NCI-H1092 treated with DMSO at 0.1 percent for 48 hours (cell line): ENCODE results near the gene KRT83.

Experiments used
- DNase-seq: peaks from one replicate; lab custom pipeline; 2025; lab: John Stamatoyannopoulos, UW

Gene KRT83

DNA sequence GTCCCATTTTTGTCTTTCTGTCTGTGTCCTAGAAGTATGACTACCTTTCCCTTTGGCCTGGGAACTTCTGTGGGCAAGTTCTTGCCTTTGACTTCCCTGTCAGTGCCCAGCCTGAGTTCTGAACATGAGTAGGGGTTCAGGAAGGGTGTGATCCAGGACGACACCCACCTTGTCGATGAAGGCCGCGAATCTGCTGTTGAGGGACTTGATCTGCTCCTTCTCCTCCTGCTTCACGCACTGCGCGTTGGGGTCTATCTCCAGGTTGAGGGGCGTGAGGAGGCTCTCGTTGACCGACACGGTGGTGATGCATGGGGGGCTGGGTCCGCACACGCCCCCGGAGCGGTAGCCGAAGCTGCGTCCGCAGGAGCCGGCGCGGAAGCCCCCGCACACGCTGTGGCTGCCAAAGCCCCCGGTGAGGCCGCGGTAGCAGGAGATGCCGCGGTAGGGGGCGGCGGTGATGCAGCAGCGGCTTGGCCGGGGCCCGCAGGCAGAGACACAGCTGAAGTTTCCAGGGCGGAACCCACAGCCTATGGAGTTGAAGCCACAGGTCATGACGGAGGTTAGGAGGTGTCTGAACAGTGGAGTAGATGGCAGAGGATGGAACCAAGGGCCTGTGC, at the start of gene KRT83:
Gene KRT83 (minus strand): TSS at position 615 of the 617 bp plus-strand sequence. CDS start 63 bp downstream, at position 552.
- DNase-seq = no peak

DNA sequence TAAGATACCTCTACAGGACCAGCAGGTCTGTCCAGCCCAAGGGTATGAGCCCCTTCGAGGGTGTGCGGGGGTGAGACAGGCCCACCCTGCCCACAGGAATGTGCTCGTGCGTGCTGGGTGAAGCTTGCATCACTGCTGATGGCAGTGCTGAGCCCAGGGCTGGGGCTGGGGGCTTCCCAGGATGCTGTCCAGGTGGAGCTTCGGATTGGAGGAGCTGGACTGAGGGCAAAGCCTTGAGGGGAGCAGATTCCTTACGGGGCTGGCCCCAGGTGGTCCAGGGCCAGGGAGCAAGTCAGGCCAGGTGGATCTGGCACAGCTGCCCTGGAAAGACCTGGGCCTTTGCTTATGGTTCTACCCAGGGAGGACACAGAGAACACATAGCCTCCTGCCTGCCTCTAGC, 48.6 kb upstream of the KRT83 start:
- DNase-seq = no peak

- DNase-seq = no peak
Measured at GRCh38 chr12:52369211-52369610, 48.0 kb upstream of the KRT83 start.

DNA sequence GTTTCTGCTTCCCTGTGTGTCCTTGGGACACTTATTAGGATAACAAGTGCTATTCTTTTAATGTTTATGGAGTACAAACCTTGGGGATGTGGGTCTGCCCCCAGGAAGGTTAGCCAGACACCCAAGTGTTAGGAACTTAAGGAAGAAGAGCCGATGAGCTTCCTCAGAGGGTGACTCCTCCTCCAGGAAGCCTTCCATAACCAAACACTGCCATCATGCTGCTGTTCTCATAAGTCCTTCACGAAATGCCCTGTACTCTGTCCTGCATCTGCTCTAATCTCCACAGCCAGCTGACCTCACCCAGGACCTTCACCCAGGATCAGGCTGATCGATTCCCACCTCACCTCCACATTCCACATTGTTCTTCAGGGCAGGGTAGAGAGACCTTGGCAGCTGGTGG, 47.3 kb upstream of the KRT83 start:
- DNase-seq = no peak

DNA sequence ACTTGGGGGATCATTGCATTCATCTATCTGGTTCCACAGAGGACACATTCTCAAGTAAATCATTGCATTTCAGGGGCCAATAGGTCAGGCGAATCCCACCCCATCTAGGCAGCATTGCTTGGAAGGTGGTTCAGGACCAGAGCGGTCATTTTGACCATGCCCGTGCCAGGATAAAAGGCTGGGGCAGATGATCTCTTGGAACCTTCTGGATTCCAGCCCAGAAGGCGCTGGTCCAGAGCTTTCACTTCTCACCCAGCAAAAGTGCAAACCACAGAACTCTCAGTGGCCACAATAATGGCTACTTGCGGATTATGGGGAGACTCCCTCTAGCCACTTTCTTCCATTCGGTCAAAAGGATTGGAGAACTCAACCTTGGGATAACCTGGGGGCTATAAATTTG, 46.7 kb upstream of the KRT83 start:
- no peak for DNase-seq

DNA sequence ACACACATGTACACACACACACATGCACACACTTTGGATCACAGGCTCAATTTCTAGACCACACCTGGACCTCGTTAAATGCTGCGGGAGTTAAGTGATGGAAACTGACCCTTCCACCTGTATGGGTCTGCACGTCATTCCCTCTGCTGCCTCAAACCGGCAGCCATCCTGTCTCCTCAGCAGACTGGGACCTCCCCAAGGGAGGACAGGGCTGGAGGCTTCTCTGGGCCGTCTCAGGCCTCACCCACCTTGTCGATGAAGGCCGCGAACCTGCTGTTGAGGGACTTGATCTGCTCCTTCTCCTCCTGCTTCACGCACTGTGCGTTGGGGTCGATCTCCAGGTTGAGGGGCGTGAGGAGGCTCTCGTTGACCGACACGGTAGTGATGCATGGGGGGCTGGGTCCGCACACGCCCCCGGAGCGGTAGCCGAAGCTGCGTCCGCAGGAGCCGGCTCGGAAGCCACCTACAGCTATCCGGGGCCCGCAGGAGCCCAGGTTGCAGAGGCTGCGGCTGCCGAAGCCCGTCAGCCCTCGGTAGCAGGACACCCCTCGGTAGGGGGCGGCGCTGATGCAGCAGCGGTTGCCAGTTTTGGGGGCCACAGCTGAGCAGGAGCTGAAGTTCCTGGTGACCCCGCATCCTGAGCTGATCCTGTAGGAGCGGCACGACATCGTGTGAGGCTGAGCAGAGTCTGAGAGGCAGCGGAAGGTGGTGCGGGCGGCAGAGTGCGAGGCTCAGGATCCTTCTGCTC, 45.7 kb upstream of the KRT83 start, which contains the start of gene KRT85:
Gene KRT85 (minus strand): TSS at position 744 of the 748 bp plus-strand sequence. CDS start 76 bp downstream, at position 668.
- DNase-seq = no peak

GRCh38 chr12:52364901-52365489, 43.8 kb upstream of the KRT83 start:
- DNase-seq = no peak

- DNase-seq = no peak
Measured at GRCh38 chr12:52364061-52364460, 42.9 kb upstream of the KRT83 start.

- DNase-seq = no peak
Measured at GRCh38 chr12:52363111-52363679, 42.0 kb upstream of the KRT83 start.

DNA sequence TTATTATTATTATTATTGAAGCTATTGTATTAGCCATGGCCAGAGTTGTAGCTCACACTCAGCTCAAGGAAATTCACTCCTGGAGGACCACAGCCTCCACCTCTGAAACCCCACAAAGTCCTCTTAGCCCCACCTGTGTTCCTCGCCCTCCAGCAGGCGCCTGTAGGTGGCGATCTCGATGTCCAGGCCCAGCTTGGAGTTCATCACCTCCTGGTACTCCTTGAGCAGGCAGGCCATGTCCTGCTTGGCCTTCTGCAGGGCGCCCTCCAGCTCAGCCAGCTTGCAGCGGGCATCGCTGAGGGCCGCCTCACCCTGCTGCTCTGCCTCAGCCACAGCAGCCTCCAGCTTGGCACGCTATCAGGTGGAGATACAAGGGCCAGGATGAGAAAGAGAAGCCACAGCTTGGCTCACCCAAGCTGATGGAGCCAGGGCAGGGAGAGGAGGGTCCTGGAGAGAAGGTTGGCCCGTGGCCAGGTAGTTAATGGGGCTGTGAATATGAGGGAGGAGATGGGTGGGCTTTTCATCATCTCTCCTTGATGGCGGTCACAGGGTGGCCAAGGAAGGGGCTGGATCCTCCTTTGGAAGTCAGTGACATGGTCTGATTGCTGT, 41.0 kb upstream of the KRT83 start:
- DNase-seq = no peak

GRCh38 chr12:52361553-52361952, 40.4 kb upstream of the KRT83 start:
- DNase-seq = no peak

- DNase-seq = no peak
Measured at GRCh38 chr12:52360663-52361271, 39.6 kb upstream of the KRT83 start.

DNA sequence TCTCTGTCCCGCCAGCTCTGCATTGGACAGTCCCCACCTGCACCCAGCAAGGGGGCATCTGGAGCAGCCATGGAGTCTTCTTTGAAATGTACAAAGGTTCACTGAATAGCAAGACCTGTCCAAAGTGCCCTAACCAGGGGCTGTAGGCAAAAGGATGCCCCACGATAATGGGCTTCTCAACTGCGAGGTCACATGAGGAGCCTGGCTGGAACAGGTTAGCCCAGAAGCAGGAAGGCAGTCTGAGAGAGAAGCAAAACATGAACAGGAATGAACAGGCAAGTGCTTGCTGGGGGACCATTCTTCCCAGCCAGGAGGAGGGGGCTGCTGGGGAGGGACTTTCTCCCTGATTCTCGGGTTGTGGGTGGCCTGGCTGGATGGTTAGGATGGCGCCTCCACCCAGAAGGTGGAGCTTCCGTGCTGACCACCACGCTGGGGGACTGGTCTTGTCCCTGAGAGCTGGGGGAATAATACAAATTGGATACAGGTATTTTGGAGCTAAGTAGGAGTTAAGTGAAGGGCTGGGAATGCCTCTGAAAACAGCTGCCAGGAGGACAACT, 39.0 kb upstream of the KRT83 start:
- DNase-seq = no peak

- DNase-seq = no peak
Measured at GRCh38 chr12:52359621-52360061, 38.4 kb upstream of the KRT83 start.

- DNase-seq = no peak
Measured at GRCh38 chr12:52358575-52359350, 37.6 kb upstream of the KRT83 start.

DNA sequence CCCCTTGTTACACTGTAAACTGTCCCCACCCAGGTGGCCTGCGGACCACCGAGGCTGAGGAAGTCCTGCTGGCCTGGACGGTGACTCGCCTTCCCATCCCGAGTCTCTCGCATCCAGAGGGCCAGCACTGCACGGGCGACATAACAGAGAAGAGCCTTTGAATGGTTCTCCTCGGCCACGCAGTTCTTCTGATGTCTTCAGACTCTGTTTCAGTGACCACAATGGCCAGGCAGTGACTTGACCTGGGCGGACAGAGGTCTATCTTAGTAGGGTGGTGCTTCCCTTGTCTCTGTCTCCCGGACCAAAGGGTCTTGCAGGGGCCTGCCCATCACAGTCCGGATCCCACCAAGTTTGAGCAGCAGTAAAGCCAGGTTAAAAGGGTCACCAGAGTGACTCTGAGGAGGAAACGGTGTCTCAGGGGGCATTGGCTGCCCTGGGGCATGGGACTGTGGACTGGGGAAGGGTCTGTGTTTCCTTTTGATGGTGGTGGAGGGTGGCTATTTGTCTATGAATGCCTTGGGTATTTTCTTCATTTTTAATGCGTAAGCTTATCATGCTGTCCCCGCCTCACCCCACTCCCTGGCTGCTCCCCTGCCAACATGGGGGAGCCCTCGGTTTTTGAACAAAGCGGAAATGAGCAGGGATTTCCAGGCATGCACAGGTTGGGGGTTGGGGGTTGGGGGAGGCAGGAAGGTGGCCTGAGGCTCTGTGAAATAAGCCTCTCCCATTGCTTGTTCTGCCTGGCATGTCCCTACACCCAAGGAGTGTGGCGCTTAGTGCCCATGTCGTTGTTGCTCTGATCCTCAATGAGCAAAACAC, 35.8 kb upstream of the KRT83 start:
- no peak for DNase-seq

- no peak for DNase-seq
Measured at GRCh38 chr12:52356031-52356761, 35.0 kb upstream of the KRT83 start.

GRCh38 chr12:52355176-52355575, 34.0 kb upstream of the KRT83 start:
- no peak for DNase-seq

GRCh38 chr12:52354200-52354599, 33.0 kb upstream of the KRT83 start:
- no peak for DNase-seq
